GM18907 (cell line): ENCODE data around the gene CBS.
"Not testable (repeated sequence)": the region's sequence is repeated elsewhere in the genome, so short reads cannot be mapped to it uniquely, and the experiment has no call there.

ENCODE experiments used
- ATAC-seq: cut with Tn5 transposase; IDR thresholded peaks from one replicate; pipeline ENCODE4 v1.9.1; 2021; ENCODE audit warnings: mild to moderate bottlenecking, moderate library complexity; ENCODE audit not compliant: unreplicated experiment

CBS gene

GRCh38 chr21:43027846-43028731 lies 47.5 kb downstream of the CBS start:
- no peak for ATAC-seq

GRCh38 chr21:43025636-43026180 lies 49.9 kb downstream of the CBS start:
- ATAC-seq = no peak

- no peak for ATAC-seq
Measured at GRCh38 chr21:43024439-43025136, 51.0 kb downstream of the CBS start.

- ATAC-seq = no peak
Measured at GRCh38 chr21:43023175-43023574, 52.5 kb downstream of the CBS start.

GRCh38 chr21:43021756-43022600 lies 53.7 kb downstream of the CBS start:
- ATAC-seq = no peak

GRCh38 chr21:43021191-43021590 lies 54.4 kb downstream of the CBS start:
- no peak for ATAC-seq

GRCh38 chr21:43020771-43021170 lies 54.9 kb downstream of the CBS start:
- ATAC-seq = no peak

- ATAC-seq = no peak
Measured at GRCh38 chr21:43020177-43020576, 55.5 kb downstream of the CBS start.

GRCh38 chr21:43018519-43018918 lies 57.1 kb downstream of the CBS start:
- no peak for ATAC-seq

- ATAC-seq = no peak
Measured at GRCh38 chr21:43016728-43017127, 58.9 kb downstream of the CBS start.

- no peak for ATAC-seq
Measured at GRCh38 chr21:43015906-43016540, 59.6 kb downstream of the CBS start.

- ATAC-seq = no peak
Measured at GRCh38 chr21:43012596-43012995, 63.0 kb downstream of the CBS start.

- ATAC-seq = no peak
Measured at GRCh38 chr21:43006874-43007208, 68.8 kb downstream of the CBS start.

- not testable (repeated sequence) for ATAC-seq
Measured at GRCh38 chr21:43006051-43006873, 69.4 kb downstream of the CBS start.

- ATAC-seq = no peak
Measured at GRCh38 chr21:43005635-43006034, 70.0 kb downstream of the CBS start.

GRCh38 chr21:43004926-43005325 lies 70.7 kb downstream of the CBS start:
- ATAC-seq = no peak
